ENCODE measurements around the gene LRRC36. TPM values are rescaled to one million over a fixed set of nuclear protein-coding genes. Genes with fewer than 3 reads are reported as not detected.

Gene LRRC36
- total and polyA plus RNA-seq, 2 donors (not counting 3 experiments of a cell fraction or from before 2014, with no cell fraction given): 0.30 to 2.0 TPM

DNA sequence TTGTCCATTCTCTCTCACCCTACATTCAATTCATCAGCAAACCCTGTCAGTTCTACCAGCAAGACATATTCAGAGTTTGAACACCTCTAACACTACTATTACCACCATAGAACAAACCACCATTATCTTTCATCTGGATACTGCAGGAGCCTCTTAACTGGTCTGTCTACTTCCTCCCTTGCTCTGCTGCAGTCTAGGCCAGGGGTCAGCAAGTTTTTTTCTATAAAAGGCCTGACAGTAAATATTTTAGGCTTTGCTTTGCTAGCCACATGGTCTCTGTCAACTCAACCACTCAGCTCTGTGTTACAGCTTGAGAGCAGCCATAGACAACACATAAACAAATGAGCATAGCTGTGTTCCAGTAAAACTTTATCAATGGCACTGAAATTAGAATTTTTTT, 13.9 kb upstream of the LRRC36 start:
- dilution Hi-C loops (cut with MboI; ENCODE audit: extremely low pct_ligation_motif_present, low sequenced_read_pairs): no loop called here
- Histone ChIP-seq H4K20me1 (replicated peaks; ENCODE audit: control insufficient read depth, extremely low read depth, insufficient read depth, low read length) (no peaks in the 10 kb centered on the region), H3K27ac (ENCODE audit: insufficient read depth, low read depth, low read length) (peak overlapping the region; percentile 72), H3K4me2 (ENCODE audit: insufficient read depth, low read length) (no peak overlapping the region), H3K9ac (replicated peaks; ENCODE audit: extremely low read depth, insufficient read depth, low read length) (no peak overlapping the region), H3K4me1 (ENCODE audit: control insufficient read depth, extremely low read depth, insufficient read depth, low read length) (peaks cover 12% of the 10 kb centered on the region), H2AFZ (ENCODE audit: low read depth, low read length) (peak overlapping the region; percentile 2), H3K79me2 (ENCODE audit: control insufficient read depth, insufficient read depth, low read length) (no peaks in the 10 kb centered on the region), H3K9me3 (replicated peaks; ENCODE audit: control insufficient read depth, insufficient read depth, low read length) (no peaks in the 10 kb centered on the region), H3K4me3 (replicated peaks in 1 of 3; ENCODE audit: insufficient read depth in 1 of 3, low read depth in 1 of 3, low read length in 3 of 3) (no peak overlapping the region), H3K9me1 (replicated peaks; ENCODE audit: control insufficient read depth, extremely low read depth, insufficient read depth, low read length) (no peaks in the 10 kb centered on the region), H3K27me3 (ENCODE audit: control insufficient read depth in 2 of 2, insufficient read depth in 2 of 2, low read length in 2 of 2) (no peaks in the 10 kb centered on the region), H3K36me3 (ENCODE audit: control insufficient read depth in 2 of 2, extremely low read depth in 1 of 2, insufficient read depth in 2 of 2, low read length in 2 of 2) (no peaks in the 10 kb centered on the region)
- intact Hi-C loops (cut with micrococcal nuclease): loop anchor here (10.0 kb wide), 1 partner anchor 592 kb away; no protein-coding TSS in a partner anchor
- ChIA-PET POLR2A (no interaction called here), CTCF (interaction anchor here (0.7 to 2.2 kb wide), 2 partner anchors 14 to 25 kb away, joined by 3 to 14 read pairs; partner anchors contain the start of genes KCTD19 and LRRC36)
- no TSS peak for BruUV-seq (replicated peaks)
- no peak for DNase-seq (ENCODE audit: low read depth, low spot score)
- no peak for TF ChIP-seq POLR2AphosphoS5 (IDR thresholded peaks at IDR 0.05; ENCODE audit: insufficient read depth, low read depth, low read length)
- TF ChIP-seq GATA2 (IDR thresholded peaks at IDR 0.05; ENCODE audit: insufficient read depth, insufficient read length, low read depth, low read length): no peak
- no peak for TF ChIP-seq FOS (IDR thresholded peaks at IDR 0.05; ENCODE audit: borderline replicate concordance, insufficient read depth, low read length)
- TF ChIP-seq POLR2A (IDR thresholded peaks at IDR 0.05; ENCODE audit: low read depth, low read length): no peak
- TF ChIP-seq, protein P1, sequence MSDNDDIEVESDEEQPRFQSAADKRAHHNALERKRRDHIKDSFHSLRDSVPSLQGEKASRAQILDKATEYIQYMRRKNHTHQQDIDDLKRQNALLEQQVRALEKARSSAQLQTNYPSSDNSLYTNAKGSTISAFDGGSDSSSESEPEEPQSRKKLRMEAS (IDR thresholded peaks at IDR 0.05; ENCODE audit: insufficient read depth, insufficient read length): no peak
- no peak for TF ChIP-seq JUN (IDR thresholded peaks at IDR 0.05; ENCODE audit: borderline replicate concordance, insufficient read depth, insufficient read length, low read depth)
- TF ChIP-seq MYC (IDR thresholded peaks at IDR 0.05; ENCODE audit: low read depth, low read length): no peak
- TF ChIP-seq EZH2 (IDR thresholded peaks at IDR 0.05; ENCODE audit: borderline replicate concordance, low read depth, low read length, severe bottlenecking): no peak
- TF ChIP-seq, protein P2, sequence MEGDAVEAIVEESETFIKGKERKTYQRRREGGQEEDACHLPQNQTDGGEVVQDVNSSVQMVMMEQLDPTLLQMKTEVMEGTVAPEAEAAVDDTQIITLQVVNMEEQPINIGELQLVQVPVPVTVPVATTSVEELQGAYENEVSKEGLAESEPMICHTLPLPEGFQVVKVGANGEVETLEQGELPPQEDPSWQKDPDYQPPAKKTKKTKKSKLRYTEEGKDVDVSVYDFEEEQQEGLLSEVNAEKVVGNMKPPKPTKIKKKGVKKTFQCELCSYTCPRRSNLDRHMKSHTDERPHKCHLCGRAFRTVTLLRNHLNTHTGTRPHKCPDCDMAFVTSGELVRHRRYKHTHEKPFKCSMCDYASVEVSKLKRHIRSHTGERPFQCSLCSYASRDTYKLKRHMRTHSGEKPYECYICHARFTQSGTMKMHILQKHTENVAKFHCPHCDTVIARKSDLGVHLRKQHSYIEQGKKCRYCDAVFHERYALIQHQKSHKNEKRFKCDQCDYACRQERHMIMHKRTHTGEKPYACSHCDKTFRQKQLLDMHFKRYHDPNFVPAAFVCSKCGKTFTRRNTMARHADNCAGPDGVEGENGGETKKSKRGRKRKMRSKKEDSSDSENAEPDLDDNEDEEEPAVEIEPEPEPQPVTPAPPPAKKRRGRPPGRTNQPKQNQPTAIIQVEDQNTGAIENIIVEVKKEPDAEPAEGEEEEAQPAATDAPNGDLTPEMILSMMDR (IDR thresholded peaks at IDR 0.05; ENCODE audit: extremely low read depth in 1 of 2, insufficient read depth in 1 of 2, low read depth in 1 of 2, low read length in 2 of 2): no peak
- no peak for FAIRE-seq
